B cell (primary cell): ENCODE measurements around the gene NR6A1. TPM values are rescaled to one million over a fixed set of nuclear protein-coding genes. Genes with fewer than 3 reads are reported as not detected.

Experiments used
- ATAC-seq: fragments of 200-7000 bp; cut with Tn5 transposase; one replicate; pipeline ENCODE4 v1.10.0; 2021; ENCODE audit warnings: low read depth, mild to moderate bottlenecking, moderate number of reproducible peaks, moderate library complexity
- CTCF ChIA-PET: fragments of 350-600 bp; sonication (Branson Sonifier 250); formaldehyde crosslinking; loops from one replicate; lab custom pipeline; 2021; ENCODE audit warnings: antibody characterized with exemption, inconsistent platforms; lab: Charles Lee
- POLR2A ChIA-PET: fragments of 350-600 bp; sonication (Branson Sonifier 250); formaldehyde crosslinking; loops from one replicate; lab custom pipeline; 2021; ENCODE audit warnings: antibody characterized with exemption; lab: Charles Lee
- DNase-seq: peaks from one replicate; pipeline ENCODE4 v3.0.0; 2013
- H2AFZ ChIP-seq: 2 replicates; pipeline ENCODE4 v1.6.1; 2012; ENCODE audit warnings: mild to moderate bottlenecking, low read depth, low read length; ENCODE audit not compliant: insufficient read depth, poor library complexity, severe bottlenecking
- H3K27ac ChIP-seq, 2 donors: 1 replicate in 1 of 2; 2 replicates in 1 of 2; pipeline ENCODE4 v1.5.1; 2012 to 2013; ENCODE audit warnings: low read length in 2 of 2, mild to moderate bottlenecking in 2 of 2, moderate library complexity in 1 of 2
- H3K27me3 ChIP-seq, 4 experiments: fragments of 200-600 bp in 1 of 4; sonication (generic) in 1 of 4; replicated peaks in 1 of 4; 1 replicate in 2 of 4; 2 replicates in 2 of 4; pipeline versions ENCODE4 v1.6.1 to v1.7.0; 2013 to 2016; ENCODE audit warnings: low read length in 3 of 4, mild to moderate bottlenecking in 2 of 4, mixed read lengths in 1 of 4, moderate library complexity in 1 of 4; ENCODE audit not compliant: insufficient read depth in 4 of 4, control insufficient read depth in 3 of 4; ENCODE audit errors: control extremely low read depth in 1 of 4
- H3K36me3 ChIP-seq, 2 experiments: replicated peaks in 1 of 2; 1 replicate in 1 of 2; 2 replicates in 1 of 2; pipeline versions ENCODE4 v1.6.1 to v1.7.1; 2013; ENCODE audit warnings: low read length in 1 of 2; ENCODE audit not compliant: insufficient read depth in 2 of 2, control insufficient read depth in 1 of 2; ENCODE audit errors: control extremely low read depth in 1 of 2, extremely low read depth in 1 of 2
- H3K4me1 ChIP-seq, 2 donors: fragments of 200-600 bp in 1 of 2; sonication (generic) in 1 of 2; 1 replicate in 1 of 2; 2 replicates in 1 of 2; pipeline versions ENCODE4 v1.5.1 to v1.6.1; 2013 to 2017; ENCODE audit warnings: low read length in 2 of 2; ENCODE audit not compliant: control insufficient read depth in 2 of 2, insufficient read depth in 2 of 2
- H3K4me2 ChIP-seq: replicated peaks from 2 replicates; pipeline ENCODE3; 2012; ENCODE audit warnings: mild to moderate bottlenecking, low read depth, low read length; ENCODE audit not compliant: poor library complexity, severe bottlenecking
- H3K4me3 ChIP-seq, 5 experiments: fragments of 200-600 bp in 1 of 5; sonication (generic) in 1 of 5; 1 replicate in 3 of 5; 2 replicates in 2 of 5; pipeline versions ENCODE4 v1.5.1 to v1.7.0; 2011 to 2016; ENCODE audit warnings: low read length in 4 of 5, mild to moderate bottlenecking in 4 of 5, low read depth in 2 of 5, control low read depth in 1 of 5, moderate library complexity in 1 of 5; ENCODE audit not compliant: insufficient read depth in 1 of 5; ENCODE audit errors: control extremely low read depth in 1 of 5, extremely low read depth in 1 of 5
- H3K79me2 ChIP-seq: fragments of 200-600 bp; sonication (generic); one replicate; pipeline ENCODE4 v1.6.0; 2016; ENCODE audit warnings: low read length; ENCODE audit not compliant: control insufficient read depth, insufficient read depth
- H3K9ac ChIP-seq: fragments of 200-600 bp; sonication (generic); 2 replicates; pipeline ENCODE4 v1.6.1; 2017; ENCODE audit warnings: mild to moderate bottlenecking, low read length, moderate library complexity
- H3K9me3 ChIP-seq, 3 donors: one replicate each; pipeline versions ENCODE4 v1.6.1 to v1.7.1; 2013; ENCODE audit warnings: low read length in 2 of 3; ENCODE audit not compliant: control insufficient read depth in 2 of 3, insufficient read depth in 1 of 3; ENCODE audit errors: control extremely low read depth in 1 of 3
- H4K20me1 ChIP-seq: 2 replicates; pipeline ENCODE4 v1.6.0; 2012; ENCODE audit warnings: mild to moderate bottlenecking, low read length; ENCODE audit not compliant: insufficient read depth, control insufficient read depth, poor library complexity, severe bottlenecking
- H3K27ac Mint-ChIP-seq: one replicate; pipeline ENCODE4 v1.8.0; 2021; ENCODE audit warnings: mixed read lengths
- H3K27me3 Mint-ChIP-seq: one replicate; pipeline ENCODE4 v1.8.0; 2021; ENCODE audit warnings: mixed read lengths
- H3K4me1 Mint-ChIP-seq: one replicate; pipeline ENCODE4 v1.8.0; 2021; ENCODE audit warnings: mixed read lengths
- H3K4me3 Mint-ChIP-seq: one replicate; pipeline ENCODE4 v1.8.0; 2021; ENCODE audit warnings: mixed read lengths
- H3K9me3 Mint-ChIP-seq: one replicate; pipeline ENCODE4 v1.8.0; 2022; ENCODE audit warnings: mixed read lengths; ENCODE audit not compliant: insufficient read depth
- CTCF ChIP-seq: fragments of 200-600 bp; IDR thresholded peaks from one replicate; pipeline ENCODE4 v1.8.0; 2022; ENCODE audit warnings: antibody characterized with exemption, mild to moderate bottlenecking
- EZH2 ChIP-seq: IDR thresholded peaks from 2 replicates; pipeline ENCODE4 v1.6.1; 2012; ENCODE audit warnings: borderline replicate concordance, low read depth, mild to moderate bottlenecking, moderate library complexity, low read length; ENCODE audit not compliant: insufficient read depth, poor library complexity, severe bottlenecking
- WGBS: methylation state at CpG from one replicate; pipeline ENCODE4 v1.1.5; 2013; ENCODE audit warnings: missing lambda C conversion rate; ENCODE audit not compliant: insufficient coverage; 5-methylcytosine and 5-hydroxymethylcytosine counted together
- intact Hi-C: fragments of 100-400 bp; cut with micrococcal nuclease; formaldehyde crosslinking; loops from one replicate; pipeline ENCODE4 v1.10.0; 2022
- polyA plus RNA-seq: library from polyadenylated mRNA; depleted of rRNA; stranded (reverse); fragments of >200 nt; gene quantifications from 2 replicates; pipeline ENCODE4 v1.2.3, GENCODE V29; 2012
- total RNA-seq, 2 donors: library from RNA; stranded (reverse); fragments of 120-200 nt in 1 of 2; gene quantifications; 1 replicate in 1 of 2; 2 replicates in 1 of 2; pipeline versions ENCODE4 v1.2.3 to v1.2.4, GENCODE V29; 2013 to 2022

Gene NR6A1
- total and polyA plus RNA-seq, 2 donors (not counting 1 experiment from before 2014, with no cell fraction given): 0.09 to 0.67 TPM

GRCh38 chr9:124499216-124499615 lies 271.9 kb downstream of the NR6A1 start:
- ChIA-PET CTCF (no interaction called here), POLR2A (no interaction called here)
- Mint-ChIP-seq H3K4me3 (no peak overlapping the region), H3K4me1 (peaks cover 14% of the 10 kb centered on the region), H3K27me3 (peaks cover 23% of the 10 kb centered on the region), H3K27ac (no peak overlapping the region), H3K9me3 (no peaks in the 10 kb centered on the region)
- peaks cover 0 to 25% (median 4%) of the 10 kb centered on the region in 4 experiments for H3K27me3 ChIP-seq
- no peaks in the 10 kb centered on the region for H3K79me2 ChIP-seq
- H3K4me1 ChIP-seq: peaks cover 7 to 14% of the 10 kb centered on the region in 2 donors
- no peak overlapping the region for H3K4me2 ChIP-seq
- 58% methylated on average over 2 of the region's 3 CpGs for WGBS
- H3K9ac ChIP-seq: no peak overlapping the region
- intact Hi-C loops: no loop called here
- ATAC-seq: no peak
- no peaks in the 10 kb centered on the region for H3K36me3 ChIP-seq
- TF ChIP-seq EZH2 (no peak), CTCF (no peak)
- no peak for DNase-seq
- no peak overlapping the region for H2AFZ ChIP-seq
- no peaks in the 10 kb centered on the region for H3K9me3 ChIP-seq
- H4K20me1 ChIP-seq: no peaks in the 10 kb centered on the region
- H3K4me3 ChIP-seq: no peak overlapping the region
- H3K27ac ChIP-seq: no peak overlapping the region

- ChIA-PET CTCF (no interaction called here), POLR2A (no interaction called here)
- Histone ChIP-seq H4K20me1 (no peaks in the 10 kb centered on the region), H3K4me1 (peaks cover 1 to 8% of the 10 kb centered on the region in 2 donors), H2AFZ (no peak overlapping the region), H3K36me3 (no peaks in the 10 kb centered on the region), H3K79me2 (no peaks in the 10 kb centered on the region), H3K27me3 (peaks cover 0 to 19% (median 2%) of the 10 kb centered on the region in 4 experiments), H3K4me2 (no peak overlapping the region), H3K9me3 (no peaks in the 10 kb centered on the region), H3K27ac (no peak overlapping the region), H3K4me3 (no peak overlapping the region), H3K9ac (no peak overlapping the region)
- H3K9me3 Mint-ChIP-seq: no peaks in the 10 kb centered on the region
- peaks cover 17% of the 10 kb centered on the region for H3K27me3 Mint-ChIP-seq
- intact Hi-C loops: no loop called here
- no peak overlapping the region for H3K4me3 Mint-ChIP-seq
- no peak for ATAC-seq
- no peak for TF ChIP-seq EZH2
- TF ChIP-seq CTCF: no peak
- 92% methylated on average over 14 of the region's 15 CpGs for WGBS
- H3K4me1 Mint-ChIP-seq: peaks cover 9% of the 10 kb centered on the region
- no peak for DNase-seq
- H3K27ac Mint-ChIP-seq: no peak overlapping the region
Measured at GRCh38 chr9:124498499-124499146, 272.5 kb downstream of the NR6A1 start.
